EH (cell line): Measurements from ENCODE around the gene PHF19.

ENCODE experiments used
- DNase-seq: peaks from one replicate; pipeline ENCODE4 v3.0.0-alpha.2; 2015; ENCODE audit warnings: low read depth

Gene PHF19

GRCh38 chr9:120872791-120873502 is 4.0 kb downstream of the PHF19 start:
- DNase-seq: no peak

- DNase-seq: no peak
Measured at GRCh38 chr9:120870206-120870605, 6.8 kb downstream of the PHF19 start.

- DNase-seq: no peak
Measured at GRCh38 chr9:120869726-120870125, 7.3 kb downstream of the PHF19 start.

- no peak for DNase-seq
Measured at GRCh38 chr9:120869360-120869687, 7.7 kb downstream of the PHF19 start.

GRCh38 chr9:120868676-120869359 is 8.2 kb downstream of the PHF19 start:
- peak; percentile 98 for DNase-seq

GRCh38 chr9:120868339-120868675 is 8.7 kb downstream of the PHF19 start:
- no peak for DNase-seq

GRCh38 chr9:120867676-120868338 is 9.2 kb downstream of the PHF19 start:
- DNase-seq: no peak

GRCh38 chr9:120866651-120867050 is 10.3 kb downstream of the PHF19 start:
- DNase-seq: no peak

GRCh38 chr9:120865809-120866208 is 11.2 kb downstream of the PHF19 start:
- no peak for DNase-seq

GRCh38 chr9:120865176-120865575 is 11.8 kb downstream of the PHF19 start:
- DNase-seq: no peak

- no peak for DNase-seq
Measured at GRCh38 chr9:120864719-120865118, 12.3 kb downstream of the PHF19 start.

- DNase-seq: no peak
Measured at GRCh38 chr9:120863833-120864232, 13.2 kb downstream of the PHF19 start.

GRCh38 chr9:120862452-120862851 is 14.5 kb downstream of the PHF19 start:
- no peak for DNase-seq

GRCh38 chr9:120861935-120862334 is 15.1 kb downstream of the PHF19 start:
- no peak for DNase-seq

- DNase-seq: no peak
Measured at GRCh38 chr9:120860083-120860482, 16.9 kb downstream of the PHF19 start.

- DNase-seq: no peak
Measured at GRCh38 chr9:120859361-120859760, 17.6 kb downstream of the PHF19 start.

GRCh38 chr9:120857902-120858301 is 19.1 kb downstream of the PHF19 start:
- no peak for DNase-seq

- DNase-seq: no peak
Measured at GRCh38 chr9:120857481-120857880, 19.5 kb downstream of the PHF19 start.

- no peak for DNase-seq
Measured at GRCh38 chr9:120856700-120857099, 20.3 kb downstream of the PHF19 start.

- no peak for DNase-seq
Measured at GRCh38 chr9:120855827-120856670, 20.9 kb downstream of the PHF19 start.

GRCh38 chr9:120854596-120855327 is 22.2 kb downstream of the PHF19 start:
- no peak for DNase-seq

- no peak for DNase-seq
Measured at GRCh38 chr9:120853198-120853597, 23.8 kb downstream of the PHF19 start.
